Stimulated activated CD8-positive, alpha-beta memory T cell treated with anti-CD3 and anti-CD28 coated beads, Interleukin-4, amount 100 ng/mL, for 4 hours (primary cell): ENCODE data around the gene ADCK2.
"Not testable (repeated sequence)": the region's sequence is repeated elsewhere in the genome, so short reads cannot be mapped to it uniquely, and the experiment has no call there.

Experiments used
- DNase-seq, 2 donors: peaks; one replicate each; pipeline ENCODE4 v3.0.0-alpha.2; 2020; ENCODE audit warnings: low read depth in 2 of 2, low spot score in 1 of 2

Gene ADCK2

DNA sequence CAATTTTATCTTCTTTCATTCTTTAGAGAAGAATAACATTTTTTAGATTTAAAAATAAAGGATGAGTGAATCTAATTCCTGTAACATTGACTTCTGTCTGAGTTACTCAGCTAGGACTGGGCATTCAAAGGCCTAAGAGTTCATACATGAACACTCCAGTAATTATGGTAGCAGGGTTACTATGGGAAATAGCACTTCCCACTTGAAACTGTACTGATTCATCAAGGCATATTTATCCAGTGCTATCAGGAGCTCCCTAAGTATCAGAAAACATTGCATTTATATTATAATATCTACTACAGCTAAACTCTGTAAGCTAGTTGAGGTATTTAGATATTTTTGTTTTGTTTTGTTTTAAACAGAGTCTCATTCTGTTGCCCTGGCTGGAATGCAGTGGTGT lies 65.5 kb downstream of the ADCK2 start:
- DNase-seq: no peak

DNA sequence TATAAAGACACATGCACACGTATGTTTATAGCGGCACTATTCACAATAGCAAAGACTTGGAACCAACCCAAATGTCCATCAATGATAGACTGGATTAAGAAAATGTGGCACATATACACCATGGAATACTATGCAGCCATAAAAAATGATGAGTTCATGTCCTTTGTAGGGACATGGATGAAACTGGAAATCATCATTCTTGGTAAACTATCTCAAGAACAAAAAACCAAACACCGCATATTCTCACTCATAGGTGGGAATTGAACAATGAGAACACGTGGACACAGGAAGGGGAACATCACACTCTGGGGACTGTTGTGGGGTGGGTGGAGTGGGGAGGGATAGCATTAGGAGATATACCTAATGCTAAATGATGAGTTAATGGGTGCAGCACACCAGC lies 70.5 kb downstream of the ADCK2 start:
- not testable (repeated sequence) for DNase-seq

DNA sequence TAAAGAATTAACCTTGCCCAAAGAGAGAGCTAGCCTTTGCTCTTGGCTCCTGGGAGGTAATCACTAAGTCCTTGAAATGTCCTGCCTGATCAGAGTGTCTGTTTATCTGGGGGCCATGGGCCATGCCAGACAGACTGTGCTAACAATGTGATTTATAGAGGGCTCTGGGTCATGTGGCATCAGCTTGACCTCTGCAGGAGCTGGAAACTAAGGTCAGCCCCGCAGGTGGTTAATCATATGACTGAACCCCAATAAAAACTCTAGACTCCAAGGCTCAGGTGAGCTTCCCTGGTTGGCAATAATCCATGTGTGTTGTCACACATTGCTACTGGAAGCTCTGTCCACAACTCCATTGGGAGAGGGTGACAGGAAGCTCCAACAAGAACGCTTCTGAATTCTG lies 71.3 kb downstream of the ADCK2 start:
- no peak for DNase-seq
